Activated naive CD4-positive, alpha-beta T cell treated with anti-CD3 and anti-CD28 coated beads, Interleukin-2, amount 50 U/mL, for 72 hours (primary cell): ENCODE measurements around the gene DEFB114. TPM values are rescaled to one million over a fixed set of nuclear protein-coding genes. Genes with fewer than 3 reads are reported as not detected.

ENCODE experiments used
- ATAC-seq, 2 donors: fragments of 150-1000 bp; cut with Tn5 transposase; 2 replicates each; pipeline ENCODE4 v1.10.0; 2021; ENCODE audit warnings: mild to moderate bottlenecking in 2 of 2, moderate library complexity in 2 of 2
- DNase-seq, 2 donors: peaks; one replicate each; pipeline ENCODE4 v3.0.0; 2021 to 2022; ENCODE audit warnings: low spot score in 2 of 2
- H3K27ac Mint-ChIP-seq, 2 donors: one replicate each; pipeline ENCODE4 v1.8.0; 2022; ENCODE audit warnings: mild to moderate bottlenecking in 2 of 2, mixed read lengths in 2 of 2
- H3K36me3 Mint-ChIP-seq, 2 donors: one replicate each; pipeline ENCODE4 v1.8.0; 2022; ENCODE audit warnings: mixed read lengths in 2 of 2
- H3K9me3 Mint-ChIP-seq, 2 donors: one replicate each; pipeline ENCODE4 v1.8.0; 2022; ENCODE audit warnings: mixed read lengths in 2 of 2
- total RNA-seq, 2 donors: library from RNA; stranded (reverse); gene quantifications; one replicate each; pipeline ENCODE4 v1.2.3, GENCODE V29; 2022

The DEFB114 gene
- total RNA-seq, 2 donors from 2014 or later: not detected

- Mint-ChIP-seq H3K36me3 (no peaks in the 10 kb centered on the region), H3K27ac (no peak overlapping the region), H3K9me3 (peaks cover 0 to 3% of the 10 kb centered on the region in 2 donors)
- DNase-seq (no peak), ATAC-seq (no peak)
These were observed 52.7 kb downstream of the DEFB114 start for GRCh38 chr6:49911252-49911651.

Other genes starting within 250 kb of the DEFB114 start
- gene CRISP3, start 219.8 kb downstream of the DEFB114 start, total RNA-seq: not detected
- gene PGK2, start 176.9 kb downstream of the DEFB114 start, total RNA-seq: not detected
- not detected for gene CRISP1, start 97.6 kb downstream of the DEFB114 start, total RNA-seq
- not detected for gene DEFB113, start 5.5 kb upstream of the DEFB114 start, total RNA-seq
- gene DEFB110, start 57.8 kb upstream of the DEFB114 start, total RNA-seq: not detected
- gene DEFB112, start 85.8 kb upstream of the DEFB114 start, total RNA-seq: not detected